ENCODE measurements around the gene CFAP126.

DNA sequence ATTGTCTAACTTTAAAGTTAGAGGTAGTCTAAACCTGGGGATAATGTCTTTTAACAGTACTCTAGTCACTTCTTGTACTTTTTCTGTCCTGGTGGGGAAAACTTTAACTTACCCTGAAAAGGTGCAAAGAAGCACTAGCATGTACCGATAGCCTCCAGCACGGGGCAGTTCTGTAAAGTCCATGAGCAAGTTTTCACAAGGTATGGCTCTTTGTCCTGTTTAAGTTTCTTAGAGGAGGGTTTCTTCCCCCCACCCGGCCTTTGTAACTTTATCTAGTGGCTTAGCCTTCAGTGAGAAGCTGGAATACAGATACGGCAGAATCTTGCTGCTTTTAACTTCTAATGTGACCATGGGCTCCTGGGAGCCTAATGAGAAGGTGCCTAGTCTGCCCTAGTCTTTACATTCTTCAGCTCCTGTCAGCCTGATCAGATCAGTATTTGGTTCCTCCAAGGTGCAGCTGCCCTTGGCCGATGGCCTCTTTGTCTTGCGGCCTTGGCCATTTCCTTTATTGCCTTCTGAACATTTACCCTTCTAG lies 39.8 kb upstream of the CFAP126 start:
- TF ChIP-seq, protein P1, sequence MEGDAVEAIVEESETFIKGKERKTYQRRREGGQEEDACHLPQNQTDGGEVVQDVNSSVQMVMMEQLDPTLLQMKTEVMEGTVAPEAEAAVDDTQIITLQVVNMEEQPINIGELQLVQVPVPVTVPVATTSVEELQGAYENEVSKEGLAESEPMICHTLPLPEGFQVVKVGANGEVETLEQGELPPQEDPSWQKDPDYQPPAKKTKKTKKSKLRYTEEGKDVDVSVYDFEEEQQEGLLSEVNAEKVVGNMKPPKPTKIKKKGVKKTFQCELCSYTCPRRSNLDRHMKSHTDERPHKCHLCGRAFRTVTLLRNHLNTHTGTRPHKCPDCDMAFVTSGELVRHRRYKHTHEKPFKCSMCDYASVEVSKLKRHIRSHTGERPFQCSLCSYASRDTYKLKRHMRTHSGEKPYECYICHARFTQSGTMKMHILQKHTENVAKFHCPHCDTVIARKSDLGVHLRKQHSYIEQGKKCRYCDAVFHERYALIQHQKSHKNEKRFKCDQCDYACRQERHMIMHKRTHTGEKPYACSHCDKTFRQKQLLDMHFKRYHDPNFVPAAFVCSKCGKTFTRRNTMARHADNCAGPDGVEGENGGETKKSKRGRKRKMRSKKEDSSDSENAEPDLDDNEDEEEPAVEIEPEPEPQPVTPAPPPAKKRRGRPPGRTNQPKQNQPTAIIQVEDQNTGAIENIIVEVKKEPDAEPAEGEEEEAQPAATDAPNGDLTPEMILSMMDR (IDR thresholded peaks at IDR 0.05): no peak
- TF ChIP-seq POLR2A (IDR thresholded peaks at IDR 0.05): no peak

All from heart left ventricle (tissue), 13 donors.